NCI-H446 (cell line): ENCODE data around the gene SYT15.
A peak's percentile ranks its signal among the peaks of the same experiment; 100 is the strongest.

Experiments
- DNase-seq, 2 experiments: peaks; one replicate each; lab custom pipeline; 2025; lab: John Stamatoyannopoulos, UW

SYT15 gene

GRCh38 chr10:46544989-46545791 lies 33.7 kb upstream of the SYT15 start:
- DNase-seq: no peak

DNA sequence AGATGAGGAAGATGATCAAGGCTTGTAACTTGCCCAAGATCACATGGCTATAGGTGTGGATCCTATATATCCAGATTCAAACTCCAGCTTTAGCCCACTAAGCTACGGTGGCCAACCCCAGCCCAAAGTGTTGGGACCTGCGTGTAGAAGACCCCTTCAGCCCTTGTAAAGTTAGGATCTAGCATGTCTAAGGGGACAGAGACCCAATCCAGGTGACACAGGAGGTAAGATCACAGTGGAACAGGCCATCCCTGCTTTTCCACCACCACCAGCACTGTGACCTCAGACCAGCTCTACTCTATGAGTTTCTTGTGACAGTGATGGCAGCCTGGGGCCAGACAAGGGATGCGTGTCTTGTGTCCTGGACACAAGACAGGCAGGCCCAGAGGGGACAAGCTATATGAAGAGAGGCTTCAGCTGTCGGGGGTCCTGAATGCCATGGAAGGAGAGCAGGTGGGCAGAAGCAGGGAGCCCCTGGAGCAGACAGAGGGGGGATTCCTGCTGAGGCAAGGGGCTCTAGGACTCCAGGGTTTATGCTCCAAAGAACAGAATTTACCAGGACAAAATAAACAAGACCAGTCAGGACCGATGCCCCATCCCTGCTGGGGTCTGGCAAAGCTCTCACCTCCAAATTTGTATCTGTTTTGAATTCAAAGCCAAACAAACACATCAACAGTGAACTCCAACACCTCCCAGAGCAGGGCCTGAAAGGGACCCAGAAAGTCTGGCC lies 32.9 kb upstream of the SYT15 start:
- no peak for DNase-seq

DNA sequence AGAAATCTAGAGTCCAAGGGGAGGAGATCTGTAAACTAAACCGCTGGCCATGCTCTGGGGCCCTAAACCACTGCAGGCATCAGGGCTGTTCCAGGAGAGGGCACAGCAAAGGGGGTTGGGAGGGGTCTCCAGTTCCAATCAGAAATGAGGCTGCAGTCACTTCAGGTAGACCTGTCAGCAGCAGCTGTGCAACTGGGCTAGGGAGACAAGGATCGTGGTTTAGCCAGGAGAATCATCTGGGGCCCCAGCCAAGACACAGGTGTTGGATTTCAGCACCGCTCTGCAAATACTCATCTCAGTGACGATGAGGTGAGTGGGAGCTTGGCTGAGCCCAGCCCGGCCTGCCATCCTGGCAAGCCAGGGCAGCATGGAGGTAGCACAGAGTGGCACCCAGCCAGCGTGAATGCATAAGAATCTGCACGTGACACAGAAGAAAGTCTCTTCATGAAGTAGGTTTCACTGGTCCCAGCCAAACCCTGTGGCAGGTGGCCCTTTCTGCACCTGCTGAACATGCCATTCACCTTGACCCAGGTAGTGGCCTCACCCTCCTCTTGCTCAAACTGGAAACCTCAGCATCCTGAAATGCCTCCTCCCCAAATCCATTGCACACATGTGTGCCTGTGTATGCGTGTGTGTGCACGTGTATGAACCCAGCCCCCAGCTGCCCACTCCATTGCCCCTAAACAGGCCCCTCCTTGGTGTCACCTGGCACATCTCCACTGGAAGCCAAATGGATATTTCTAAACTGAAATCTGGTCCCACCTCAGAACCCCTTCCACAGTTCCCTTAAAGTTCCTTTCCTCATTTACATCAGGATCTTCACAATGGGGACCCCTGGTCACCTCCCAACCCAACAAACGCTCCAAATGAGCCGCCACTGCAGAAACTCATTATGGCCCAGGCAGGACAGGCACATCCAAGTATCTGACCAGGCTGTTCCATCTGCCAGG lies 32.1 kb upstream of the SYT15 start:
- no peak for DNase-seq

- DNase-seq: no peak
These were observed 31.1 kb upstream of the SYT15 start for GRCh38 chr10:46547541-46548497.

- DNase-seq: no peak
These were observed 30.3 kb upstream of the SYT15 start for GRCh38 chr10:46548498-46549090.

GRCh38 chr10:46549171-46550075 lies 29.5 kb upstream of the SYT15 start:
- DNase-seq: no peak

DNA sequence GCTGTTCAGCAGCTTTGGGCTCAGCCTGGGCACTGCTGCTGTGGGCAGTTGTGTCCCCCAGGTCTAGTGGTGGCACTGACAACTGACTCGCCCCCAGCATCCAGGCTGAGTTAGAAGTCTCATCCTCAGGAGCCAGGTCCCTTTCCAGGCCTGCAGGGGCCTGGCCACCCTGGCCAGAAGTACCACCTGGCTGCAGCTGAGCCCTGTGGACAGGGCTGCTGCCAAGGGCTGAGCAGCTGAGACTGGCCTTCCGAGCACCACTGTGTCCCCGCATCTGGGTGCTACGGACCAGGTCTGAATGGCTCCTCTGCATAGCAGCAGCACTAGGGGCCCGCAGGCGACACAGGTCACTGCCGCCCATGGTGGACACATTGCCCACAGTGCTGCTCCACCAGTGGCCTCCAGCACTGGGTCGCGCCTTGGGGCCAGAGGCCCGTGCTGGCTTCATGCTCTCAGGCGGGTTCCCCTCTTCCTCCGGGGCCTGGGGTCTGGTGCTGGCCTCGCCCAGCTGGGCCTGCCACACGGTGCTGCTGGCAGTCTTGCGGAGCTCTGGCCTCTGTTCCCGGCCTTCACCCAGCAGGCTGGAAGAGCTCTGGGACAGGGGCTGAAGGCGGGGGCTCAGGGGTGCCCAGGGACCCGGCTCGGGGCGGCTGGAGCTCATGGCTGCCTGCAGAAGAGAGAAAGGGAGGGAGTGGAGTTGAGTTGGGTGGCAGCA lies 28.7 kb upstream of the SYT15 start:
- DNase-seq: no peak

DNA sequence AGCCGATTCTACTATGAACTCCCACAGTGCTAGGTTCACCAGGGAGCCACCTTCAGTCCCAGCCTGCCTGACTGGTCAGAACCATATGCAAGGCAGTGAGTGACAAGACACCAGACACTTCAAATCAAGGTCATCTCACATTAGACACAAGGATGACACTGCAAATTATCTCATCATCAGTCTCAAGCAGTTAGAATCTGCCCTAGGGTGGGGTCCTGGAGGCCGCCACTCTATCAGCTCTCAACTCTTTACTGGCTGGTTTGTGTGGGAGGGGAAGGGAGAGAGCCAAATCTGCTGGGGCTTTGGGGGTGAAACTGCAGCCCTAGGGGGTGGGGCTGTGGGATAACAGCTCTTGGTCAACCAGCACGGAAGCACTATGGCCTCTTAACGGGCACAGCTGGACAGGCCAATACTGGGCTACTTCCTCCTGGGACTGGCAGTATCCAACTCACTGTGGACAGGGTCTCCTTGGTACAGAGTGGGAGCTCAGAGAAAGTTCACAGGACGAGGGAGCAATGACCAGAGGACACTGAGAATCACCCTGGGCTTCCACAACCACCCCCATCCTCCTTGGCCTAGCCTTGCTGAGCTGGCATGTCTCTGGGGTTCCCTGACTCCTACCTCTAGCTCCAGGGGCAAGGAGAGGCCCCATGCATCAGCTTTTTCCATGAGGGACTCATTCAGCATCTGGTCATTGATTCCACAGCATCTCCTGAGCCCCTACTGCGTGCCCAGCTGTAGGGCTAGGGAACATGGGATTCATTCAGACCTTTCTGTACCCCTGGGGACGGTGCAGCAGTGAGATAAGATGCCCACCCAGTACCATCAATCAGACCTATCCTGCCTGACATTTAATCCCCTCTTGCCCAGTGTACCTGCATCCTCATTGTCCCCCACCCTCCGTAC lies 27.9 kb upstream of the SYT15 start:
- no peak for DNase-seq

DNA sequence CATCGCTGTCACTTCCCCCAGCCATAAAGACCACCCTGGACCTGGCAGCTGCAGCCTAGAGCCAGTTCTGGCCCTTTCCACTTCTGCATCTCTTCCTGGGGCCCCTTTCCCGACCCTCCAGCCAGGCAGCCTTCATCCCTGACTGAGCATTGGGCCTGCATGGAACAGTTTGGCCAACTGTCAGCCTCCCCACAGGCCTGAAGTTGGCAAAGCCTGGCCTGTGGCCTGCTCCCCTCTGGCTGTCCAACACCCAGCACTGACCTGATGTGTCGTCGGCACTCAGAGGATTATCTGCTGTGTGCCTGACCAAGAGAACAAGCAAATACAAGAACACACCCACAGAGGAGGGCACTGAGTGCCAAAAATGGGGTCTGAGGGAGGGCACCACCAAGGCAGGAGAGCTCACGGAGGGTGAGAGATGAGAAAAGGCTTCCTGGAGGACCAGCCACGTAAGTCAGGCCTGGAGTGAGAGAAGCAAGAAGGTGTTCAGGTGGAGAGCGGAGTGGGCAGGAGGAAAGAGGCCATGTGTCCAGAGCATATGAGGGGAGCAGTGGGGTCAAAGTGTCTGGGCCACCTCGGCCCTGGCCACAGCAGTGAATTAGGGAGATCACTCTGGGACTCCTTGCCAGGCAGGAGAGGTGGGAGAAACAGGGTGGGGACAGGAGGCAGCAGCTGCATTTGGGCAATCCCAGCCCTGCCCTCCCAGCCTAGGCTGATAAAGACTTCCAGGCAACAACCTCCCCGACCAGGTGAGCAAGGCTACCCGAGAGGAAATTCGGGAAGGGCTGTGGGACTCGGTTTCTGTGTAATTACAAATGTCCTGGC lies 27.0 kb upstream of the SYT15 start:
- DNase-seq: no peak

GRCh38 chr10:46552526-46553237 lies 26.2 kb upstream of the SYT15 start:
- no peak for DNase-seq

- peak in 1 of 2 experiments; percentile 14 for DNase-seq
These were observed 25.5 kb upstream of the SYT15 start for GRCh38 chr10:46553238-46554049.

GRCh38 chr10:46554166-46554781 lies 24.7 kb upstream of the SYT15 start:
- DNase-seq: no peak

DNA sequence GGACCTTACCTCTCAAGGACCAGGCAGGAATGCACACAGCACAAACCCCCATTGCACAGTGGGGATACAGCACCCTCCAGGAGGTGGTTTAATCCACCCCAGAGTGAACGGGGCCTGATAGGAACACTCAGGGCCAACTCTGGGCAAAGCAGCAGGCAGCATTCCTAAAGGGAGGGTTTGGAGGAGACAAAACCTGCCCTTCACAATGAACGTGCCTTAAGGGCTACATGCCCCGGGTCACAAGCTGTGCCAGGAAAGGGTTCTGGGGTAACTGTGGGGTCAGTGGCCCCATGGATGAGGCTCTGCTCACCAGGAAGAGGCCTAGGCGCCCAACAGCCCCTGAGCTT lies 23.6 kb upstream of the SYT15 start:
- DNase-seq: no peak

GRCh38 chr10:46555713-46556514 lies 23.0 kb upstream of the SYT15 start:
- no peak for DNase-seq
